Stimulated activated CD8-positive, alpha-beta memory T cell treated with anti-CD3 and anti-CD28 coated beads, Interleukin-15, amount 100 ng/mL, for 24 hours (primary cell): ENCODE results near the gene OTOR.

Source experiments
- DNase-seq: peaks from one replicate; pipeline ENCODE4 v3.0.0-alpha.2; 2020; ENCODE audit warnings: low read depth

The OTOR gene

DNA sequence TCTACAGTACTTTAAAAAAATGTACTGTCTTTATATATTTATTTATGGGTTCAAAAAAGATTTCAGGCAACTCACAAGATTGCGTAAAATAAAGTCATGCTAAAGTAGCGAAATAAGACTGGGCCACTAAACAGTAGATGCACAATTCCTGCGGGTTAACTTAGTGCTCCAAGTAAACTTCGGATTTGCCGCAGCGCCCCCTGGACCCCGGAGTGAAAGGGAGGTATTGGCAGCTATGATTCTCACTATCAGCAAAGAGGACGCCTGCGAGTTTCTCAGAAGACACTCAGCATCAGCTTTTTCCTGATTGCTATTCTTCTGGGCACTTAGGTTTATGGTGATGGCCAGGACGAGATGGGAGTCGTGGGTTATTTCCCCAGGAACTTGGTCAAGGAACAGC, 1.4 kb downstream of the OTOR start:
- no peak for DNase-seq

DNA sequence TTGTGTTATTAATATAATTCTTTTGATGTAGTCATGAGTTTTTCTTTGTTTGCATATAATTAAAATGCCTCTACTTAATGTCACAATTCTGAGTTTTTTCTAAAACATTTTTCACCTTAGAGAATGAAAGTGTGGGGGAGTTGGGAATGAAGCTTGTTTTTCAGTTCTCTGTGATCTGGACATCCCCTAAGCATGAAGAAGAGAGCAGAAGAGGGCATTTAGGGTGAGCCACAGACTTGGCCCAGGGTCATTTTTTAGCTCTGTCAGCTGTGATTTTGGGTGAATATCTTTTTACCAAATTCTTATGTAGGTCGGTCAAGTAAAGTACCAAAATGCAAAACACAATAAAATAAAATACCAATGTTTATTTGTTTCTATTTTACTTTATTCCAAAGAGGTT, 3.9 kb downstream of the OTOR start:
- DNase-seq: no peak

DNA sequence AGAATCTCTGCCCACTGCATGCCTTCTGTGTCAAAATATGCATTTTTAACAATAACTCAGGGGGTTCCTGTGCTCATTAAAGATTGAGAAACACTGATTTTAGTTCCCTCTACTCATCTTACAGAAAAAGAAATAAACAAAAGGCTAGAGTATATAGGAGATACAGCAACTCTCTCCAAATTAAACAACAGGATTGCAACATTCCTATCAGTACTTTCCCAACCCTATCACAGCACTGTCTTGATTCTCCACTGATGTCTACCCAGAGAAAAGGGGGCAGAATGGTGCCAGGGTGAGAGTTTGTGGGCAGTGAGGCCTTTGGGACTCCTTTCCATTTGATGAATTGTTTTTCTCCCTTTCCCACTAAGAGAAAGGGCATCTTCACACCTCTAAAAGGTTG, 4.7 kb downstream of the OTOR start:
- no peak for DNase-seq

DNA sequence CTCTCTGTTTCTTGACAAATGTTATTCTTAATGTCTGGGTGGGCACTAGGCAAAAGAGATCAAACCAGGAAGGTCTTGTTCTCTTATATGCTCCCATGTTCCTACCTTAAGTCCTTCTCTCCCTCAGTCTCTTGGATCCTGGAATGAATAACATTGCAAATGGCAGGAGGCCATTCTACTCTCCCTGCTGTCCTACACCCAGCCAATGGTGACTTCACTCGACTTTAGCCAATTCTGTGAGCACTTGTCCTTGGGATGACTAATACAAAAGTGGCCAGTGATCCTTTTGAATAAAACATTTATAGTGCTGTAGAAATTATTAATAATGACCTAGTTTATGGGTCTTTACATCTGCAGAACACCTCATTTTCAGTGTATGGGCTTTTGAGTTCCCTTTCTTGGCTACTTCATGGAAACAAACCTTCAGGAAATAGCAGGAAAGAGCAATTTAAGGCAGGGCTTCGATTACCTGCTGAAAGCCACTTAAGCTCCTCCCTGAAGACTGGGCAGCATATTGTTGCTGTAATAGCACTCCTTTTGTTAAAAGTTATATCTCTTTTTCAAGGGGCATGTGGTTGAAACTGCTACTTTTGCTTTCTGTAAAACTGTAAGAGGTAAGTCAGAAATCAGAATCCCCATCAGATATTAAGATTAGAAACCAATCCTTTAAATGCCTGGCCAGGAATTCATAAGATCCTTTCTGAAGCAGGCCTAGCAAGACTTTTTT, 10.5 kb downstream of the OTOR start:
- no peak for DNase-seq

DNA sequence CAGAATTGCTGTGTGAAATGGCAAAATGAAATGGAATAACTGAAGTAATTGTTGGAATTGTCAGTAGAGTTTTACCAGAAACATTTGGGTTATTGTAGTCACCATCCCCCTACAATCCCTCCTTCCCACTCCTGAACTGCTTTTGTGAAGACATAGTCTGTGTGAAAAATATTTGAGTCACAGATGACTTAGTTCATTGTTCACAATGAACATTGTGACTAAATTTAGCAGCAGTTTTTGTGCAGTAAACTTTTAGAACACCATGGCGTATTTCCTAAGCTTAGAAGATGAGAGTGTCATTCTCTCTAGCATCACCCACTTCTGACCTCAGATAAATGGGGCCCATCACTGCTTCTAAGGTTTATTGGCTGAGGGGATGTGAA, 11.0 kb downstream of the OTOR start:
- no peak for DNase-seq

DNA sequence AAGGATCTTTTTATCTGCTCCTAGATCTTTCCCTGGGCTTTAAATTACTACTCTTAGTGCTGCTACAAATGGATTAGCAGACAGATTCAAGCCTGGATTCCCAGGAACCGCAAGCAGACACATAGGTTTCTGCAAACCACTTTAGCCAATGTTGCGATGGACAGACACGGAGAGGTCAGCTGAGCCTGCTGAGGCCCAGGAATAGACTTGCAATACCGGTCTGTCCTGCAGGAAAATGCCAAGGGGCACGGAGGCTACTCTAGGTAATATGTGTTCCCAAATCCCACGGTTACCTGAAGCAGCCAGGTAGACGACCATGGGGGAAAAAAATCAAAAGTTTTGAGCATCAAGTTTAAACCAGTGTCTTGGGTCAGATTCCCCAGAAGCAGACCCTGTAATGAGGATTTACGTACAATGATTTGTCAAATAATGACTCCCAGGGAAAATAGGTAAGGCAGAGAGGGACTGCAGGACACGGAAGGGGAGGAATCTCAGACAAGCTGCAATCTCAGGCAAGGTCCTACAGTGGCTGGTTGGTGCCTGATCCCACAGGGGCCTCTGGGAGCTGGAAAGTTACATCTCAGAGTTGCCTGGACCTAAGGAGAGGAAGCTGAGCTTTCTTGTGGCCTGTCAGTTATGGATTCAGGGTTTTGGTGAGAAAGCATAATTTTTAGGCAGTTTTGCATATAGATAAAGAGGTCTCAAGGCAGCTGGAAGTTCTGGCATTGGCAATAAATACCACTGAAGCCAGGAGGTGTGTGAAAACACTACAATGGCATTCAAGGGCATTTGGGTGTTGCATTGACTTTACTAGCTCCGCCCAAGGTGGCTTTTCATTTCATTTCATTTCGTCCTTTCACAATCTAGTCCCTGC, 12.5 kb downstream of the OTOR start:
- no peak for DNase-seq

DNA sequence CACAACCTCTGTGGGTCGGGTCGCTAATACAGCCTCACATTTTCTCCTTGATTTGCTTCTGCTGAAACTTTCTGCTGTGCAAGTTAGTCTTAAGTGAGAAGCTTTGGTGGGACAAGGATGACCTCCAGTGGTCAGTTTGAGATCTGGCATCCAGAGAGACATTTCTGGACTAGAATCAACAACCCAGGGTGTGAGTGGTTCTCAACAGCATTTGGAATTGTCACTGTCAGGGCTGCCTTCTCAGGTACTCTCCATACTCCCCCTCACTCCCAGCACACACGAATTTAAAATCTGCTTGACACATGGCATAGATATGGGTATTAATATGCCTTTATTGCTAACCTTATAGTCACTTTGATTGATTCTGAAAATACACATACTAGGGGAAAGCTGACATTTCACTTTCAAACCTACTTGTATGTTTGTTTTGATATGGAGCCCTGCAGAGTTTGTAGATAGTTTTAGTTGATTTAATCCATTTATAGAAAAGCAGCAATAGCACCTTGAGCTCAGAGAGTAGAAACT, 13.2 kb downstream of the OTOR start:
- DNase-seq: no peak

DNA sequence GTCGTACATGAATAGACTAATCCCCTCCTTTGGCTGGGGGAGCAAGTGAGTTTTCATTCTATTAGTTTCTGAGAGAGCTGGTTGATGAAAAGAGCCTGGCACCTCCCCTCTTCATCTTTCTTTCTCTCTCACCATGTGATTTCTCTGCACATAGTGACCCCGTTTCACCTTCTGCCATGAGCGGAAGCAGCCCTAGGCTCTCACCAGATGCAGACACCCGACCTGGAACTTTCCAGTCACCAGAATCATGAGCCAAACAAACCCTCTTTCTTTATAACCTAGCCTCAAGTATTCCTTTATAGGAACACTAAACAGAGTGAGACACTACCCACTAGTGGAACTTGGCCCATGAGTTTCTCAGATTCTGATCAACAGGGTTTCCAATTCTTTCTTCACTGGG, 16.4 kb downstream of the OTOR start:
- no peak for DNase-seq

DNA sequence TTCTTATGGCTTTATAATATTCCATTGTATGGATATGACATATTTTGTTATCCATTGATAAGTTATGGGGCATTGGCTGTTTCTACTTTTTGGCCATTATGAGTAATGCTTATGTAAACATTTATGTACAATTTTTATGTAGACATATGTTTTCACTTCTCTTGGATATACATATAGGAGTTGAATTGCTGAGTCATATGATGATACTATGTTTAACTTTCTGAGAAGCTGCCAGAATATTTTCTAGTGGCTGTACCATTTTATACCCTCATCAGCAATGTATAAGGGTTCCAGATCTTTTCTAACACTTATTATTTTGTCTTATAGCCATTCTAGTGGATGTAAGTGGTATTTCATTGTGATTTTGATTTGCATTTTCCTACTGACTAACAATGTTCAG, 23.1 kb downstream of the OTOR start:
- DNase-seq: no peak

DNA sequence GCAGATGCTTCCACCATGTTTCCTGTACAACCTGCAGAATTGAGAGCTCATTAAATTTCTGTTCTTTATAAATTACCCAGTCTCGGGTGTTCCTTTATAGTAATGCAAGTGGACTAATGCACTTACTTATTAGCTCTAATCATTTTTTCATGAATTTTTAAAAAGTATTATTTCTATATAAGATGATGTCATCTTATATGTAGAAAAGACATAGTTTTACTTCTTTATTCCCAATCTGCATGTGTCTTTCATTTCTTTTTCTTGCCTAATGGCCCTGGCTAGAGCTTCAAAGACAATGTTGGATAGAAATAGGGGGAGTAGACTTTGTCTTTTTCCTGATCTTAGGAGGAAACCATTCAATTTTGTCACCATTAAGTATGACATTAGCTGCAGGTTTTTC, 27.8 kb downstream of the OTOR start:
- DNase-seq: no peak

DNA sequence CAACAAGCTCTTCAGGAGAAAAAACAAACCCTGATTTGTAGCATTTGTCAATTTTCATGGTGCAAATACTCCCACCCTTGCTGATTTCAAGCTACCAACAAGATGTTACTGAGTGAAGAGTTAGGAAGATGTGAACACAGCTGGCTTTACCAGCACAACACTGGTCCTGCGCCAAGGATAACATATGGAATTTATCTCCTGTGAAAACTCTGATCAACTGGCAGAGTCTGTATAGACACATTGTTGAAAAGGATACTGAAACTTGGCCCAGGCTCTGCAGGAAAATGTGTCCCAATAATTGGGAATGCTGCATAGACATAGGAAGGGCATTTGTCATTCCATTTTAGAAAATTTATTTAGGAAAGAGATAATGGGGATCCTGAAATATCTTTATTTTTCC, 29.0 kb downstream of the OTOR start:
- DNase-seq: no peak

DNA sequence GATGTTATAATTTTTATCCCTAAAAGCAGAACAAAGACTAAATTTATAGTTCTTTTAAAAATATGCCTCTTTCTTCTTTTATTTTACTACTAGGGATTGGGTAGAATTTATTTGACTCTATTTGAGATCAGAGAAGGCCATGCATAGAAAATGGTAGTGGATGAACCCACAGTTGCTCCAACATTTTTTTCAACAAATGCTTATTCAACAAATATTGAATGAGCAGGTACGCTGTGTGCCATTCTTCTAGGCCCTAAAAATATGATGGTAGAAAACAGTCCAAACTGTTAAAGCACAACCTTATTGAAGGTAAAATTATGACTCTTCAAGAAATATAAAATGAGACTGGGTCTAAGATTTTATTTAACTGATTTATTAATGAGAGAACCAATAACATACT, 30.0 kb downstream of the OTOR start:
- no peak for DNase-seq

DNA sequence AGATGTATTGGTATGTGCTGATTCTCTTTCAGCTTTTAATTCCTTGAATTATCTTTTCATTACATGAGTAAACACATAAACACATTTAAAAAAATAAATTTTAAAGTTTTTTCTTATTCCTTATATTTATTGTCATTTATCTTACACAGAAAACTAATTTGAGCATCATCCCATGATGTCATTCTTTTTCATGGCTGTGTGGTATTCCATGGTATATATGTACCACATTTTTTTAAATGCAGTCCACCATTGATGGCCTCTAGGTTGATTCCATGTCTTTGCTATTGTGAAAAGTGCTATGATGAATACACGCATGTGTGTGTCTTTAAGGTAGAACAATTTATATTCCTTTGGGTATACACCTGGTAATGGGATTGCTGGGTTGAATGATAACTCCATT, 33.3 kb downstream of the OTOR start:
- DNase-seq: no peak

DNA sequence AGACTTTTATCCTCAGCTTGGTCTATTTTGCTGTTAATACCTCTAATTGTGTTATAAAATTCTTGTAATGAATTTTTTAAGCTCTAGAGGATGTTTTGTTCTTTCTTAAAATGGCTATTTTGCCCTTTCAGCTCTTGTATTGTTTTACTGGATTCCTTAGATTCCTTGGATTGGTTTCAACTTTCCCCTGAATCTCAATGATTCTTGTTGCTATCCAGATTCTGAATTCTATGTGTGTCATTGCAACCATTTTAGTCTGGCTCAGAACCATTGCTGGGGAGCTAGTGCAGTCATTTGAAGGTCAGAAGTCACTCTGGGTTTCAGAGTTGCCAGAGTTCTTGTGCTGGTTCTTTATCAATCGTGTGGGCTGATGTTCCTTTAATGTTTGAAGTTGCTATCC, 37.1 kb downstream of the OTOR start:
- DNase-seq: no peak
